ENCODE measurements around the gene ARHGEF10L.

Gene ARHGEF10L

DNA sequence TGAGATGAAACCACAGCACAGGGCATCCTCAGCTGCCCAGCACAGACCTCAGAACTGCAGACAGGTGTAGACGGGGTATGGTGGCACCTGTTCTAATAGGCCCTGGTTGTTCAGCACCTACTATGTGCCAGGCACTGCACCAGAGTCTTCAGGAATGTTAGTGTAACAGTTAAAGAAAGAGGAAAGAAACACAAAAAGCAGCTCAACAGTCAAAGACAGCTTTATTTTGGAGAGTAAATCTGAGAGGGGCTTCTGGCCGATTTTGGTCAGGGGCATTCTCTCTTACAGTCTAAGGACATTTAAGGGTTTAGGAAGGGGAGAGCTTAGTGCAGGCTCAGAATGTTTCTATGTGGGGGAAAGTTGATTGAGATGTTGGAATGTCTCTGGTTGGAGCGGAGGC lies 170.5 kb downstream of the ARHGEF10L start:
- DNase-seq (ENCODE audit: low read depth) = no peak

- DNase-seq (ENCODE audit: low read depth) = no peak
These were observed 171.5 kb downstream of the ARHGEF10L start for GRCh38 chr1:17710889-17711576.

DNA sequence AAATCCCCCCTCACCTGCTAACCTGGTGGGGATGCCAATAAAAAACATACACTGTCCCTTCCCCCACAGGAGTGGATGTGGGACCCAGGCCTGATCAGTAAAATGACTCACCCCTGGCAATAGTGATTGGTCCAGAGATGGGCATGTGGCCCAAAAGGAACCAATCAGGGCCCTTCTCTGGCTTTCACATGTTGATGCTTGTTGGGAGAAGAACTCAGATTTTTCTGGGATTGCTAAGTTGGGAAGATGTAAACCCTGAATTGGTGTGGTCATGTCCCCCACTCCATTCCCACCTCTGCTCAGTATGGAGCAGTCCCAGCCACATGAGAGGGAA lies 172.0 kb downstream of the ARHGEF10L start:
- DNase-seq (ENCODE audit: low read depth) = no peak

DNA sequence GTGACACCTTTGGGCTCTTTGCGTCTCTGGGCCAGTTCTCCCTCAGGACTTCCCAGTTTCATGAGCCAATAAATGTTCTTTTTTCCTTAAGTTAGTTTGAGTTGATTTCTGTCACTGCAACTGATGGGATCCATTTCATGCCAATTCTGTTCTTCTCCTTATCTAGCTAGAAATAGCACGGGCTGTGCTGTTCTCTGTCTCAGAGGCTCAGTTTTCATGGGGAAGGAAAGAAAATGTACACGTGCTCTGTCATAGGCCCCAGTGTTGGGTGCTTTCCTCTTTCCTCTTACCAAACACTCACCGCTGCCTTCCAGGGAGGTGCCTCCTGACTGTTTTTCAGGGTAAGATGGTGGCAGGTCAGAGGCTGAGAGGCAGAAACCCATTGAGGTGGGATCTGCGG lies 172.4 kb downstream of the ARHGEF10L start:
- no peak for DNase-seq (ENCODE audit: low read depth)

- DNase-seq (ENCODE audit: low read depth) = no peak
These were observed 174.5 kb downstream of the ARHGEF10L start for GRCh38 chr1:17713993-17714392.

DNA sequence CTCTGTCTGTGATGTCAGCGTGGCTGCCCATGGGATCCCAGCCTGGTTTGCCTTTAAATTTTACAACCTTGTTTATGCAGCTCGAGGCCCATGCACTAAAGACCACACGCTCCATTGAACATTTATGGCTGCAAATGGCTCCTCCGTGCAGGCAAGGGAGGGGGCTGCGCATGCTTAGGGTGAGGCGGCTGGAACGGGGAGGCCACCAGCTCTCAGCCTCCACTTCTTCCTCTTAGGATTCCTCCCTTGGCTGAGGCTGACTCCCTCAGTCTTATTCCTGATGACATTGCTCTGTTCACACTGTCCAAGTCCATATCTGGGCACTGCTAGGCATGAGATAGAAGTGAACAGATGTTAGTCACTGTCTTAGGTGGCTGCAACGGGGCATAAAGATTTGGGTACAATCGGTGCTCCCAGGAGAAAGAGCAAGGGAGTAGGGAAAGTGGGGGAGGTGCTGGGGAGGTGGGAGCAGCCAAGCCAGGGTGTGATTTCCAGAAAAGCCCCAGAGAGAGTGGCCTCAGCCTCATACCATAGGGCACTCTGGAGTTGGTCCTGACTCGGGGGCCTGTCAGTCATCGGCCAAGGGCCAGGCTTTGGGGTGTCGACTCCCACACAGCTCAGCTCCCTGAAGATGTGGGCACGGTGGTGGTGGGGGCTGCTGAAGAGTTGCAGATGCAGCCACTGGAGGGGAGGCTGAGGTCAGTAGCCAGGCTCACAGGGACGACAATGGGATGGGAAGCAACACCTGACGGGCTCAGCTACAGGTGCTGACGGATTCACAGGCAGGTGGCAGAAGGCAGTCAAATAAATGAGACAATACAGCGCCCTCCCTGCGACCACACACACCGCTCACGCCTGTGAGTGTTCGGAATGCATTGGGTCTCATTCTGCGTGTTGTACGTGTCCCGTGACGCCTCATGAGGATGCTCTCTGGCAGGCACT lies 178.4 kb downstream of the ARHGEF10L start:
- DNase-seq (ENCODE audit: low read depth) = no peak

DNA sequence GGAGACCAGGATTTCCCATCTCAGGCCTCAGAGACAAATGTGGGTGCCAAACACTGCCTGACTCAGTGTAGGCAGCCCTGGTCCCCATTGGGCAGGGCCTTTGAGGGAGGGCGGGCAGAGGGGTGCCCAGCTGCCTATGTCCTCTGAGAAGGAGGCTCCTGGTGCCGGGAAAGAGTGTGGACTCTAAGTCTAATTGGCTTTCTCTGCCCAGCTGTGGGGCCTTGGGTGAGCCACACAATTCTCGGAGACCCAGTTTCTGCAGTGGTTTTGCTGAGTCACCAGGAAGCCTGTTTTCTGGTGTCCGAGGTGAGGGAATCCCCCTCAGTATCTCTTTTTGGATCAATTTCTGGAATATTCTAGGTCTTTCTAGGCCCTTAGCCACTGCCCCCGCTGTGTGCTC lies 180.4 kb downstream of the ARHGEF10L start:
- no peak for DNase-seq (ENCODE audit: low read depth)

GRCh38 chr1:17721444-17721843 lies 181.9 kb downstream of the ARHGEF10L start:
- DNase-seq (ENCODE audit: low read depth) = no peak

DNA sequence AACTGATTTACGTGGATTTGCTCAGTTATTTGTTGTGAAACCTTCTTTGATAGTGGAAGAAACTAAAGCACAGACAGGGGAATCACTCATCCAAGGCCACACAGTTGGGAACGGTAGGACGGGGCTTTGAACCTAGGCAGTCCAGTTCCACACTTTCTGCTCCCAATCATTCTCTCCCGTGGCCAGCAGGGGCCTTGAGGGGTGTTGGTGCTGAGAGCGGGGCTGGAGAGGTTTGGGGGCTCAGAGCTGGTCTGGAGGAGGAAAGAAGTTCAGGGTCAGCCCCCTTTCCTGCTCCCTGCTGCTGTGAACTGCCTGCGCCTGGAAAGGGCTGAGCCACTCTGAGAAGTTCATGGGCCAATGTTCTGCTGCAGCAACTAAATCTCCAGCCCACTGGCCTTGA lies 184.2 kb downstream of the ARHGEF10L start:
- DNase-seq (ENCODE audit: low read depth) = no peak

- DNase-seq (ENCODE audit: low read depth) = no peak
These were observed 184.7 kb downstream of the ARHGEF10L start for GRCh38 chr1:17724150-17724549.

DNA sequence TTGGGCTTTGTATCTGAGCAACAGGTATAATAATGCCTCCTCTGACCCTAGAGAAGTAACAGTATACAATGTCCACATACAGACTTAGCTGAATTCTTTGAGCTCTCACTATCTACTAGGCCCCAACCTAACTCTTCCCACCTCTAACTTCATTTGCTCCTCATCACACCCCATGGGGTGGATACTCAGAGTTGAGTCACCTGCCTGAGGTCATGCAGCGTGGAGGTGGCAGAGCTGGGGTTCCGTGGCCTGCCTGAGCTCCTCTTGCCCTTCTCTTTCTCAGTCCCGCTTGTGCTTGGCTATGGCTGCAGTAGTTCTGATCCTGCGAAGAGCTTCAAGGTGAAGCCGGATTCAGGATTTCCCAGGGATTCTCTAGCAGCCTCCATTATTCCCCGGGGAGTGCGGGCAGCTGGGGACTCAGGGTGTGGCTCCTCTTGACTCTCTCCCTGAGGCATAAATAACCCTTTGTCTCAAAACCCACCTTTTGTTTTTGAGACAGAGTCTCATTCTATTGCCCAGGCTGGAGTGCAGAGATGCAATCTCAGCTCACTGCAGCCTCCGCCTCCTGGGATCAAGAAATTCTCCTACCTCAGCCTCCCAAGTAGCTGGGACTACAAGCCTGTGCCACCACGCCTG lies 185.7 kb downstream of the ARHGEF10L start:
- no peak for DNase-seq (ENCODE audit: low read depth)

DNA sequence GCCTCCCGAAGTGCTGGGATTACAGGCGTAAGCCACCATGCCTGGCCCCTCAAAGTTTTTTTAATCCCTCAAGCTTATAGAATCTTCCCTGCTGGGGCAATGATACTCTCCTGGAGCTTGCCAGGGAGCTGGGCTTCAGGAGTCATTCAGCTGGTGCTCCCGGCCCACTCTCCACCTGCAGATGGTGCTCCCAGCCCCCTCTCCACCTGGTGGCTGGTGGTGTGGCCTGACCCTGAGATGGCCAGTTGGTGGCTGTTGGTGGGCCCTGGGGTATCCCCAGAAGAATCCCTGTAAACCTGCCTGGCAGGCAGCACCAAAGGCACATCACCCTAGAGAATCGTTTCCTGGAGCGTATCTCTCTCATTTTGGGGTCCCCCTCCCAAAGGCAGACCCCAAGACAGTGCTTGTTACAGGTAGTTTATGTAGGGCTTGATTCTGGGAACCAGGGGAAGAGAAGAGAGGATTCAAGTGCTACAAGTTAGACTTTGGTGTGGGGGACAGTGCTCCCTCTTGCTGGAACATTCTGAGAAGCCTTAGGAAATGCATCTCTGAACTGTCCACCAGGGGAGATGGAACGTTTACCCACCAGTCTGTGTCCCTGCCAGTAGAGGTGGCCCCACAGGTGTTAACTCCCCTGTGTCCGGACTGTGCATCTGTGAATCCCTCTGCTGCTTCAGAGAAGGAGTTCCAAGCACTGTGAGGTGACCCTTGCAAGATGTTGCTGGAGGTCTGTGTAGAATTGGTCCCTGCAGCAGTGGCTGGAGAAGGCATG lies 186.5 kb downstream of the ARHGEF10L start:
- DNase-seq (ENCODE audit: low read depth) = no peak

DNA sequence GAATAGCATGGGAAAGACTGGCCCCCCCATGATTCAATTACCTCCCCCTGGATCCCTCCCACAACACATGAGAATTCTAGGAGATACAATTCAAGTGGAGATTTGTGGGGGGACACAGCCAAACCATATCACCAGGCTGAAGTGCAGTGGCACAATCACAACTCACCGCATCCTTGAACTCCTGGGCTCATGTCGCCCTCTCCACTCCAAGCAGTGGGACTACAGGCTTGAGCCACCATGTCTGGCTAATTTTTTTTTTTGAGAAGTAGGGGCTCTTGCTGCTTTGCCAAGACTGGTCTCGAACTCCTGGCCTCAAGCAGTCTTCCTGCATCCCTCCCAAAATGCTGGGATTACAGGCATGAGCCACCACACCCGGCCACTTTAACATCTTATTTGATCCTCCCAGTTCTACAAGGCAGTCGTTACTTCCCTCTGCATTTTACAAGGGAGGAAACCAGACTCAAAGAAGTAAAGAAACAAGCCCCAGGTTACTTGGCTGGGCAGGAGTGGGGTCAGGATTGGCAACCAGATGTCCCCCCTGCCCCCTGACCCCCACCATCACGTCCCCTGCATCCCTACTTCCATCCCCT lies 188.7 kb downstream of the ARHGEF10L start:
- DNase-seq (ENCODE audit: low read depth) = no peak

GRCh38 chr1:17729248-17729647 lies 189.8 kb downstream of the ARHGEF10L start:
- no peak for DNase-seq (ENCODE audit: low read depth)

- no peak for DNase-seq (ENCODE audit: low read depth)
These were observed 190.4 kb downstream of the ARHGEF10L start for GRCh38 chr1:17729909-17730308.

GRCh38 chr1:17731460-17731859 lies 192.0 kb downstream of the ARHGEF10L start:
- DNase-seq (ENCODE audit: low read depth) = no peak

- no peak for DNase-seq (ENCODE audit: low read depth)
These were observed 193.0 kb downstream of the ARHGEF10L start for GRCh38 chr1:17732475-17732874.

- DNase-seq (ENCODE audit: low read depth) = no peak
These were observed 194.2 kb downstream of the ARHGEF10L start for GRCh38 chr1:17733661-17734060.

DNA sequence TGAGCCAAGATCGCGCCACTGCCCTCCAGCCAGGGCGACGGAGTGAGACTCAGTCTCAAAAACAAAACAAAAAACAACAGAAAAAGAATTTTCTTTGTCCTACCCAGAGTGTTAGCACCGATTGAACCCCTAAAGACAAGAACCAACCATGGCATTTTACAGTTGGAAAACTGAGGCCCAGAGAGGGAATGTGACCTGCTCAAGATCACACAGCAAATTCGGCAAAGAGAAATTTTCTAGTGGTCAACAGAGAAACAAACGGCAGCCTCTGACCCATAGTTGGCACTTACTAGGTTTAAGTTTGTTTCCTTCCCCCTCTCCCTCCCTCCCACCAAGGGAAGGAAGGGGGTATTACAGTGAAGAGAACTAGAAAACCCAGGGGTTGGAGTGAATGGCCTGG lies 195.1 kb downstream of the ARHGEF10L start:
- DNase-seq (ENCODE audit: low read depth) = no peak

- no peak for DNase-seq (ENCODE audit: low read depth)
These were observed 195.8 kb downstream of the ARHGEF10L start for GRCh38 chr1:17735348-17735747.

DNA sequence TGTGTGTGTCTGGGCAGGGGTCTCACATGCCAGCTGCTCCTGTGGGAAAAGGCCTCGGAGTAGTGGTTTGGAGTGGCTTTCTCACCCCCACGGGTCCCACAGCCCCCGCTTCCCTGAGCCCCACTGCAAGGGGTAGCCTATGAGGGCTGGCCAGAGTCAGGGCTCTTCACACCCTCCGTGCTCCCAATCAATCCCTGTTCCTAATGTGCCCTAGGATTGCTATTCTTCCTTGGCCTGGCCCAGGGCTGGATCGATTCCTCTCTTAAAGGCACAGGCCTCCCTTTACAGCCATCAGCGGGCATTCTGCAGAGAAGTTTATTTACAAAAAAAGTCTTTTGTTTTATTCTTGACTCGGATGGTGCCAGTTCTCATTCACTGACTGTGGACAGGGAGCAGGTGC lies 196.3 kb downstream of the ARHGEF10L start:
- no peak for DNase-seq (ENCODE audit: low read depth)

GRCh38 chr1:17736625-17737024 lies 197.1 kb downstream of the ARHGEF10L start:
- no peak for DNase-seq (ENCODE audit: low read depth)

Measured in CMK (cell line).